Measurements from ENCODE around the gene SERPING1. TPM values are rescaled to one million over a fixed set of nuclear protein-coding genes. Genes with fewer than 3 reads are reported as not detected.

SERPING1 gene
- total RNA-seq, 1 donor from 2014 or later = 471 TPM

GRCh38 chr11:57656885-57657193 is 59.4 kb downstream of the SERPING1 start:
- Histone ChIP-seq H3K9me3 (no peaks in the 10 kb centered on the region), H3K27ac (peak overlapping the region; percentile 80), H3K27me3 (ENCODE audit: low read depth) (no peaks in the 10 kb centered on the region), H3K4me3 (peak overlapping the region; percentile 72), H3K36me3 (peaks cover 27% of the 10 kb centered on the region), H3K4me1 (peaks cover 16% of the 10 kb centered on the region)
- no peak for ATAC-seq
- TF ChIP-seq CTCF (IDR thresholded peaks at IDR 0.05) = no peak
- no peak for DNase-seq
- intact Hi-C loops (cut with DNase I) = no loop called here

- peak within 1 kb of the TSS; percentile 72 for H3K4me3 ChIP-seq
- no peaks in the 10 kb centered on the region for H3K27me3 ChIP-seq (ENCODE audit: low read depth)
- H3K4me1 ChIP-seq = peaks cover 16% of the 10 kb centered on the region
- DNase-seq (peak; percentile 99), ATAC-seq (peak; percentile 99)
- intact Hi-C loops (cut with DNase I) = no loop called here
- peaks cover 32% of the 10 kb centered on the region for H3K36me3 ChIP-seq
- H3K27ac ChIP-seq = peak within 1 kb of the TSS; percentile 80
- no peak for TF ChIP-seq CTCF (IDR thresholded peaks at IDR 0.05)
- no peaks in the 10 kb centered on the region for H3K9me3 ChIP-seq
Measured at GRCh38 chr11:57657194-57658022, 59.9 kb downstream of the SERPING1 start, which contains the start of gene CLP1. TSS of gene CLP1 (plus strand) at chr11:57657762. CDS start at chr11:57659477, 1,715 bp downstream.

- H3K9me3 ChIP-seq = no peaks in the 10 kb centered on the region
- ATAC-seq (peak in 1 of 2 donors; percentile 1), DNase-seq (no peak)
- no peaks in the 10 kb centered on the region for H3K27me3 ChIP-seq (ENCODE audit: low read depth)
- TF ChIP-seq CTCF (IDR thresholded peaks at IDR 0.05) = no peak
- peak overlapping the region; percentile 80 for H3K27ac ChIP-seq
- intact Hi-C loops (cut with DNase I) = no loop called here
- peaks cover 16% of the 10 kb centered on the region for H3K4me1 ChIP-seq
- H3K4me3 ChIP-seq = peak overlapping the region; percentile 72
- peaks cover 38% of the 10 kb centered on the region for H3K36me3 ChIP-seq
Measured at GRCh38 chr11:57658023-57658361, 60.5 kb downstream of the SERPING1 start.

GRCh38 chr11:57659669-57660068 is 62.2 kb downstream of the SERPING1 start:
- DNase-seq (no peak), ATAC-seq (no peak)
- Histone ChIP-seq H3K27ac (no peak overlapping the region), H3K9me3 (no peaks in the 10 kb centered on the region), H3K27me3 (ENCODE audit: low read depth) (no peaks in the 10 kb centered on the region), H3K4me3 (no peak overlapping the region), H3K36me3 (peaks cover 41% of the 10 kb centered on the region), H3K4me1 (peaks cover 16% of the 10 kb centered on the region)
- intact Hi-C loops (cut with DNase I) = no loop called here
- TF ChIP-seq CTCF (IDR thresholded peaks at IDR 0.05) = no peak

GRCh38 chr11:57662893-57663292 is 65.4 kb downstream of the SERPING1 start:
- intact Hi-C loops (cut with DNase I) = no loop called here
- no peaks in the 10 kb centered on the region for H3K9me3 ChIP-seq
- peaks cover 19% of the 10 kb centered on the region for H3K4me1 ChIP-seq
- no peak for TF ChIP-seq CTCF (IDR thresholded peaks at IDR 0.05)
- no peaks in the 10 kb centered on the region for H3K27me3 ChIP-seq (ENCODE audit: low read depth)
- H3K27ac ChIP-seq = no peak overlapping the region
- DNase-seq = no peak
- ATAC-seq = no peak
- H3K36me3 ChIP-seq = peaks cover 41% of the 10 kb centered on the region
- no peak overlapping the region for H3K4me3 ChIP-seq

All from lower lobe of right lung (tissue), 2 donors.